Measurements from ENCODE around the gene PIGR.

GRCh38 chr1:206883160-206883559, 63.1 kb downstream of the PIGR start:
- TF ChIP-seq CTCF (IDR thresholded peaks at IDR 0.05; ENCODE audit: poor library complexity, severe bottlenecking) (no peak), EP300 (conservative IDR thresholded peaks at IDR 0.05; ENCODE audit: poor library complexity, severe bottlenecking) (no peak), TAF1 (IDR thresholded peaks at IDR 0.05; ENCODE audit: low read depth) (no peak), EZH2 (IDR thresholded peaks at IDR 0.05; ENCODE audit: borderline replicate concordance, insufficient read depth, low read length, poor library complexity, severe bottlenecking) (no peak), RAD21 (conservative IDR thresholded peaks at IDR 0.05) (no peak)
- TF ChIP-seq, protein P1, sequence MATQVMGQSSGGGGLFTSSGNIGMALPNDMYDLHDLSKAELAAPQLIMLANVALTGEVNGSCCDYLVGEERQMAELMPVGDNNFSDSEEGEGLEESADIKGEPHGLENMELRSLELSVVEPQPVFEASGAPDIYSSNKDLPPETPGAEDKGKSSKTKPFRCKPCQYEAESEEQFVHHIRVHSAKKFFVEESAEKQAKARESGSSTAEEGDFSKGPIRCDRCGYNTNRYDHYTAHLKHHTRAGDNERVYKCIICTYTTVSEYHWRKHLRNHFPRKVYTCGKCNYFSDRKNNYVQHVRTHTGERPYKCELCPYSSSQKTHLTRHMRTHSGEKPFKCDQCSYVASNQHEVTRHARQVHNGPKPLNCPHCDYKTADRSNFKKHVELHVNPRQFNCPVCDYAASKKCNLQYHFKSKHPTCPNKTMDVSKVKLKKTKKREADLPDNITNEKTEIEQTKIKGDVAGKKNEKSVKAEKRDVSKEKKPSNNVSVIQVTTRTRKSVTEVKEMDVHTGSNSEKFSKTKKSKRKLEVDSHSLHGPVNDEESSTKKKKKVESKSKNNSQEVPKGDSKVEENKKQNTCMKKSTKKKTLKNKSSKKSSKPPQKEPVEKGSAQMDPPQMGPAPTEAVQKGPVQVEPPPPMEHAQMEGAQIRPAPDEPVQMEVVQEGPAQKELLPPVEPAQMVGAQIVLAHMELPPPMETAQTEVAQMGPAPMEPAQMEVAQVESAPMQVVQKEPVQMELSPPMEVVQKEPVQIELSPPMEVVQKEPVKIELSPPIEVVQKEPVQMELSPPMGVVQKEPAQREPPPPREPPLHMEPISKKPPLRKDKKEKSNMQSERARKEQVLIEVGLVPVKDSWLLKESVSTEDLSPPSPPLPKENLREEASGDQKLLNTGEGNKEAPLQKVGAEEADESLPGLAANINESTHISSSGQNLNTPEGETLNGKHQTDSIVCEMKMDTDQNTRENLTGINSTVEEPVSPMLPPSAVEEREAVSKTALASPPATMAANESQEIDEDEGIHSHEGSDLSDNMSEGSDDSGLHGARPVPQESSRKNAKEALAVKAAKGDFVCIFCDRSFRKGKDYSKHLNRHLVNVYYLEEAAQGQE (IDR thresholded peaks at IDR 0.05; ENCODE audit: borderline replicate concordance) = no peak

All from neural cell (in vitro differentiated cells).